Measurements from ENCODE around the gene VPS13A.

DNA sequence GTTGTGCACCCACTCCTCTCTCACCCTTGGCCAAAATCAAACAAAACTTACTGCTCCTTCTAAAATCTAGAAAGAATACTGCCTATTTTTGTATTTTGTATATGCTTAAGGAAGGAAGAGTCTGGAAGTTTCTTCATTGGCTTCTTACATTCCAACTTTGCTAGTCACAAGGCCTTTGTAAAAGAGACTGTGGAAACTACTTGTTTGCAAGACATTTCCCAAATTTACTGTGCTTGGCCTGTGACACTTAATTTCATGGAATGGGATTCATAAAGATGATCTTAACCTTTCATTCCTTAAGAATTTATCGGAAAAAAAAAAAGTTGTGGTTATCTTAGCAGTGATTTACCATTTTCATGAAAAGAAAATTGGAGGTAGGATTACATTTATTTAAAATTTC is 208.9 kb downstream of the VPS13A start:
- TF ChIP-seq SRF (IDR thresholded peaks at IDR 0.05; ENCODE audit: low read depth) (no peak), CTCF (IDR thresholded peaks at IDR 0.05 in 2 of 3, conservative IDR thresholded peaks at IDR 0.05 in 1 of 3; ENCODE audit: borderline replicate concordance in 1 of 3, insufficient read depth in 1 of 3, low read depth in 2 of 3, low read length in 2 of 3) (no peak), YY1 (IDR thresholded peaks at IDR 0.05; ENCODE audit: extremely low read depth, insufficient replicate concordance, low read depth, low read length) (no peak), EZH2 (IDR thresholded peaks at IDR 0.05) (no peak), POLR2A (IDR thresholded peaks at IDR 0.05; ENCODE audit: borderline replicate concordance, extremely low read depth, insufficient read depth, insufficient read length) (no peak), POLR2AphosphoS5 (IDR thresholded peaks at IDR 0.05; ENCODE audit: low read depth, low read length) (no peak), ATF3 (IDR thresholded peaks at IDR 0.05) (no peak), JUND (IDR thresholded peaks at IDR 0.05) (no peak), SP1 (IDR thresholded peaks at IDR 0.05; ENCODE audit: low read depth) (no peak)
- TF ChIP-seq, protein P1, sequence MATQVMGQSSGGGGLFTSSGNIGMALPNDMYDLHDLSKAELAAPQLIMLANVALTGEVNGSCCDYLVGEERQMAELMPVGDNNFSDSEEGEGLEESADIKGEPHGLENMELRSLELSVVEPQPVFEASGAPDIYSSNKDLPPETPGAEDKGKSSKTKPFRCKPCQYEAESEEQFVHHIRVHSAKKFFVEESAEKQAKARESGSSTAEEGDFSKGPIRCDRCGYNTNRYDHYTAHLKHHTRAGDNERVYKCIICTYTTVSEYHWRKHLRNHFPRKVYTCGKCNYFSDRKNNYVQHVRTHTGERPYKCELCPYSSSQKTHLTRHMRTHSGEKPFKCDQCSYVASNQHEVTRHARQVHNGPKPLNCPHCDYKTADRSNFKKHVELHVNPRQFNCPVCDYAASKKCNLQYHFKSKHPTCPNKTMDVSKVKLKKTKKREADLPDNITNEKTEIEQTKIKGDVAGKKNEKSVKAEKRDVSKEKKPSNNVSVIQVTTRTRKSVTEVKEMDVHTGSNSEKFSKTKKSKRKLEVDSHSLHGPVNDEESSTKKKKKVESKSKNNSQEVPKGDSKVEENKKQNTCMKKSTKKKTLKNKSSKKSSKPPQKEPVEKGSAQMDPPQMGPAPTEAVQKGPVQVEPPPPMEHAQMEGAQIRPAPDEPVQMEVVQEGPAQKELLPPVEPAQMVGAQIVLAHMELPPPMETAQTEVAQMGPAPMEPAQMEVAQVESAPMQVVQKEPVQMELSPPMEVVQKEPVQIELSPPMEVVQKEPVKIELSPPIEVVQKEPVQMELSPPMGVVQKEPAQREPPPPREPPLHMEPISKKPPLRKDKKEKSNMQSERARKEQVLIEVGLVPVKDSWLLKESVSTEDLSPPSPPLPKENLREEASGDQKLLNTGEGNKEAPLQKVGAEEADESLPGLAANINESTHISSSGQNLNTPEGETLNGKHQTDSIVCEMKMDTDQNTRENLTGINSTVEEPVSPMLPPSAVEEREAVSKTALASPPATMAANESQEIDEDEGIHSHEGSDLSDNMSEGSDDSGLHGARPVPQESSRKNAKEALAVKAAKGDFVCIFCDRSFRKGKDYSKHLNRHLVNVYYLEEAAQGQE (IDR thresholded peaks at IDR 0.05; ENCODE audit: low read depth): no peak

All from HCT116 (cell line).